Kidney (tissue), 22 donors: ENCODE data around the gene CSNK1G3. TPM values are rescaled to one million over a fixed set of nuclear protein-coding genes. Genes with fewer than 3 reads are reported as not detected.
"Not testable (repeated sequence)": the region's sequence is repeated elsewhere in the genome, so short reads cannot be mapped to it uniquely, and the experiment has no call there.

ENCODE experiments used
- DNase-seq, 5 donors: peaks; one replicate each; pipeline ENCODE4 v3.0.0-alpha.2; 2013 to 2020
- FAIRE-seq: peaks from 2 replicates; lab custom pipeline; 2012; peaks lifted over from hg19 to GRCh38; lab: Jason Lieb, UNC
- H3K27ac ChIP-seq, 2 donors: one replicate each; pipeline ENCODE4 v1.7.0; 2013; ENCODE audit warnings: low read depth in 2 of 2, low read length in 2 of 2, inconsistent platforms in 1 of 2
- H3K27me3 ChIP-seq: one replicate; pipeline ENCODE4 v1.7.1; 2013; ENCODE audit warnings: low read length, inconsistent platforms; ENCODE audit not compliant: control insufficient read depth, insufficient read depth
- H3K36me3 ChIP-seq, 3 donors: one replicate each; pipeline versions ENCODE4 v1.7.0 to v1.7.1; 2013; ENCODE audit warnings: low read length in 3 of 3, control low read depth in 1 of 3, inconsistent platforms in 1 of 3; ENCODE audit not compliant: insufficient read depth in 3 of 3, control insufficient read depth in 2 of 3
- H3K4me1 ChIP-seq, 3 donors: one replicate each; pipeline versions ENCODE4 v1.7.0 to v1.7.1; 2013; ENCODE audit warnings: low read length in 3 of 3, inconsistent platforms in 1 of 3, low read depth in 1 of 3; ENCODE audit not compliant: control insufficient read depth in 2 of 3, insufficient read depth in 2 of 3
- H3K4me3 ChIP-seq, 3 donors: one replicate each; pipeline versions ENCODE4 v1.7.0 to v1.8.1; 2013; ENCODE audit warnings: low read length in 3 of 3, control low read depth in 1 of 3, inconsistent platforms in 1 of 3
- H3K9ac ChIP-seq, 3 donors: one replicate each; pipeline versions ENCODE4 v1.7.0 to v1.7.1; 2013; ENCODE audit warnings: low read length in 3 of 3, control low read depth in 1 of 3, inconsistent platforms in 1 of 3
- H3K9me3 ChIP-seq, 3 donors: one replicate each; pipeline versions ENCODE4 v1.7.0 to v1.7.1; 2013; ENCODE audit warnings: low read length in 3 of 3, control low read depth in 1 of 3, inconsistent platforms in 1 of 3; ENCODE audit not compliant: control insufficient read depth in 2 of 3, insufficient read depth in 1 of 3
- CTCF ChIP-seq: IDR thresholded peaks from 3 replicates; pipeline ENCODE4 v1.5.1; 2012; ENCODE audit warnings: mild to moderate bottlenecking, moderate library complexity, borderline replicate concordance; ENCODE audit not compliant: insufficient read depth; ENCODE audit errors: extremely low read depth
- intact Hi-C: fragments of 100-400 bp; cut with DNase I; formaldehyde crosslinking; loops from one replicate; pipeline ENCODE4 v1.11.1; 2022
- long read RNA-seq, 10 donors: library from polyadenylated mRNA in 1 of 10; unstranded in 1 of 10; transcript quantifications; one replicate each; pipeline ENCODE4 v2.0.0 and lab custom pipeline, GENCODE V29; 2021 to 2026
- polyA plus RNA-seq: library from polyadenylated mRNA; stranded (reverse); fragments of 350-450 nt; fragmentation: Illumina TruSeq; extraction: RNeasy Lipid Tissue Mini Kit (QIAGEN cat#74804); gene quantifications from one replicate; pipeline ENCODE4 v1.2.3, GENCODE V29; 2014; ENCODE audit warnings: low read depth, low replicate concordance; ENCODE audit not compliant: insufficient read depth
- total RNA-seq: library from RNA; stranded (reverse); fragmentation: NEBNext Ultra II Directional; extraction: Animal tissue kit (Norgen Biotek cat#: 25700); gene quantifications from one replicate; pipeline ENCODE4 v1.2.1, GENCODE V29; 2021
- donor health status: control.
- donor health status: control.
- donor health status: control.
- donor health status: control.
- donor health status: control.
- donor health status: DM: yes; HTN: yes; CAD: no.
- donor health status: Normal renal cell carcinoma (clear cell type).

Gene CSNK1G3
- 39.1 TPM for total RNA-seq
- polyA plus RNA-seq, result 8.1 TPM
- long read RNA-seq, donor 1, full-length matches to known transcripts, result 5 of 5 reads
- long read RNA-seq, donor 1, partial matches to known transcripts, result 0 of 5 reads
- long read RNA-seq, donor 1, other reads (novel, unspliced or antisense), result 0 of 5 reads
- long read RNA-seq, donor 2, partial matches to known transcripts, result 0 of 2 reads
- long read RNA-seq, donor 2, other reads (novel, unspliced or antisense), result 0 of 2 reads
- long read RNA-seq, donor 3, full-length matches to known transcripts, result 3 of 17 reads
- long read RNA-seq, donor 3, partial matches to known transcripts, result 14 of 17 reads
- long read RNA-seq, donor 3, other reads (novel, unspliced or antisense), result 0 of 17 reads
- long read RNA-seq, donor 4, partial matches to known transcripts, result 0 of 2 reads
- long read RNA-seq, donor 4, other reads (novel, unspliced or antisense), result 0 of 2 reads
- long read RNA-seq, donor 5, result 0 reads
- long read RNA-seq, donor 6, full-length matches to known transcripts, result 4 of 4 reads
- long read RNA-seq, donor 6, partial matches to known transcripts, result 0 of 4 reads
- long read RNA-seq, donor 6, other reads (novel, unspliced or antisense), result 0 of 4 reads
- long read RNA-seq, donor 7, full-length matches to known transcripts, result 3 of 25 reads
- long read RNA-seq, donor 7, partial matches to known transcripts, result 3 of 25 reads
- long read RNA-seq, donor 7, other reads (novel, unspliced or antisense), result 19 of 25 reads
- long read RNA-seq, donor 8, partial matches to known transcripts, result 23 of 26 reads
- long read RNA-seq, donor 8, other reads (novel, unspliced or antisense), result 0 of 26 reads
- long read RNA-seq, donor 9, partial matches to known transcripts, result 5 of 6 reads
- long read RNA-seq, donor 9, other reads (novel, unspliced or antisense), result 0 of 6 reads
- long read RNA-seq, donor 10, full-length matches to known transcripts, result 3 of 11 reads
- long read RNA-seq, donor 10, partial matches to known transcripts, result 8 of 11 reads
- long read RNA-seq, donor 10, other reads (novel, unspliced or antisense), result 0 of 11 reads

DNA sequence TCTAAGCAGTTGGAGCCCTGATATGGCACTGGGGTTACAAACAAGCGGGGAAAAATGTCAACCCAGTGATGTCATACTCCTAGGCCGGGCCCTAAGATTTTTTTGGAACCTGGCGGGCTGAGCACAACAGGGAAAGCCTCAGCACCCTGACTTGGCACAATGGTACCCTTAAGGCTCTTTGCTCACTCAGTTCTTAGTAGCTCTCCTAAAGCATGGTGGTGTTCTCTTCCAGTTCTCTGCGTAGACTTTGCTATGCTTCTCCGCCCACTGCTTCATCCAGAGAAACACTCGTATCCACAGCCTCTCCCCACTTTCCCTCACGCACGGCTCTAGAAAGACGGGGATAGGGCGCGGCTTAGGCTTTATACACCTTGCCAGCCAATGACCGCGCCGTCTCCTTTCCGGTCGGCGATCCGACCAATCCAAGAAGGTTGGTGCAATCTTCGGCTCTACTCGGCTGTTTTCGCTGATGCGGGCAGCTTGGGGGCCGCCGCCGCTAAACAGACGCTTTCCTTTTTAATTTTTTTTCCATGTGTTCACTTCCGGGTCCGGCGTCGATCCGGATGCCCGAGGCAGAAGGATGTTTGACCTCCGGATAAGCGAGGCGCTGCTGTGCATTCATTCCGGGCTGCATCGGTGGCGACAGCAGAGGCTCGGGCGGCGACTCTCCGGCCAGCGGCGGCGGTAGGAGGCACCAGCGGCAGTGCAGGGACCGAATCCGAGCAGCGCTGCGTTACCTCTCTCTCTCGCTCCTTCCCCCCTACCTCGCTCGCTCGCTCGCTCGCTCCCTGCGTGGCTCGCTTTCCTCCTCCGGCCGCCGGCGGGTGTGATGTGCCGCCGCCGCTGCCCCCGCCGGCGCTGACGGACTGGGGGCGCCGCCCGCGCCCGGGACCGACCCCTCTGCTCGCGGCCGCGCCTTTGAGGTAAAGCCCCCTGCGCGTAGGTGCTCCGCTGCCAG, at the start of gene CSNK1G3:
Gene CSNK1G3, plus strand, starts transcription at position 530 of the 958 bp plus-strand sequence. CDS start 33,487 bp downstream, outside the sequence.
- no peaks in the 10 kb centered on the region for H3K27me3 ChIP-seq
- peak within 1 kb of the TSS; percentile 71 to 85 for H3K27ac ChIP-seq
- peak within 1 kb of the TSS; percentile 89 to 99 (median 91) for H3K4me3 ChIP-seq
- H3K4me1 ChIP-seq, result peaks cover 0 to 4% (median 2%) of the 10 kb centered on the region in 3 donors
- intact Hi-C loops, result no loop called here
- no peak for TF ChIP-seq CTCF
- H3K36me3 ChIP-seq, result no peaks in the 10 kb centered on the region
- DNase-seq, result peak; percentile 97 to 99 (median 98)
- FAIRE-seq, result peak; percentile 99
- peak within 1 kb of the TSS; percentile 74 to 98 (median 89) for H3K9ac ChIP-seq
- no peaks in the 10 kb centered on the region for H3K9me3 ChIP-seq

GRCh38 chr5:123466839-123467238, 45.1 kb upstream of the CSNK1G3 start:
- H3K9ac ChIP-seq, H3K36me3 ChIP-seq, H3K4me1 ChIP-seq, H3K4me3 ChIP-seq, H3K27ac ChIP-seq, H3K9me3 ChIP-seq, FAIRE-seq, intact Hi-C loops, DNase-seq, H3K27me3 ChIP-seq: not testable (repeated sequence)

- no peak for FAIRE-seq
These were observed 40.6 kb upstream of the CSNK1G3 start for GRCh38 chr5:123471385-123471784.

More at GRCh38 chr5:123471385-123471784, 40.6 kb upstream of the CSNK1G3 start:
- Histone ChIP-seq H3K4me3 (no peak overlapping the region), H3K36me3 (no peaks in the 10 kb centered on the region), H3K27me3 (no peaks in the 10 kb centered on the region), H3K9ac (no peak overlapping the region), H3K9me3 (no peaks in the 10 kb centered on the region), H3K27ac (no peak overlapping the region), H3K4me1 (no peaks in the 10 kb centered on the region)
- intact Hi-C loops, result no loop called here
- no peak for TF ChIP-seq CTCF
- no peak for DNase-seq
